ENCODE results near the gene PCSK2. TPM values are rescaled to one million over a fixed set of nuclear protein-coding genes. Genes with fewer than 3 reads are reported as not detected.

The PCSK2 gene
- total RNA-seq, 1 donor from 2014 or later, result 28.7 TPM

GRCh38 chr20:17369506-17369905 is 142.7 kb downstream of the PCSK2 start:
- DNase-seq, result no peak
- no peaks in the 10 kb centered on the region for H3K36me3 Mint-ChIP-seq (ENCODE audit: unreplicated experiment)
- H3K4me1 Mint-ChIP-seq (ENCODE audit: low read depth, unreplicated experiment), result peaks cover 6% of the 10 kb centered on the region
- H3K4me3 Mint-ChIP-seq (ENCODE audit: unreplicated experiment), result no peak overlapping the region
- no peak overlapping the region for H3K27ac Mint-ChIP-seq (ENCODE audit: unreplicated experiment)
- no peaks in the 10 kb centered on the region for H3K9me3 Mint-ChIP-seq (ENCODE audit: unreplicated experiment)
- TF ChIP-seq CTCF (IDR thresholded peaks at IDR 0.05; ENCODE audit: partially characterized antibody, unreplicated experiment), result no peak
- H3K27me3 Mint-ChIP-seq (ENCODE audit: unreplicated experiment), result peaks cover 5% of the 10 kb centered on the region

- no peak overlapping the region for H3K27ac Mint-ChIP-seq (ENCODE audit: unreplicated experiment)
- H3K4me1 Mint-ChIP-seq (ENCODE audit: low read depth, unreplicated experiment), result peaks cover 15% of the 10 kb centered on the region
- H3K4me3 Mint-ChIP-seq (ENCODE audit: unreplicated experiment), result no peak overlapping the region
These were observed 146.1 kb downstream of the PCSK2 start for GRCh38 chr20:17372806-17373440.

GRCh38 chr20:17374086-17374485 is 147.2 kb downstream of the PCSK2 start:
- TF ChIP-seq CTCF (IDR thresholded peaks at IDR 0.05; ENCODE audit: partially characterized antibody, unreplicated experiment), result no peak
- H3K36me3 Mint-ChIP-seq (ENCODE audit: unreplicated experiment), result no peaks in the 10 kb centered on the region
- peaks cover 6% of the 10 kb centered on the region for H3K27me3 Mint-ChIP-seq (ENCODE audit: unreplicated experiment)
- H3K27ac Mint-ChIP-seq (ENCODE audit: unreplicated experiment), result no peak overlapping the region
- no peak overlapping the region for H3K4me3 Mint-ChIP-seq (ENCODE audit: unreplicated experiment)
- no peak for DNase-seq
- peaks cover 19% of the 10 kb centered on the region for H3K4me1 Mint-ChIP-seq (ENCODE audit: low read depth, unreplicated experiment)
- H3K9me3 Mint-ChIP-seq (ENCODE audit: unreplicated experiment), result peaks cover 4% of the 10 kb centered on the region

More at GRCh38 chr20:17372806-17373440, 146.1 kb downstream of the PCSK2 start:
- Mint-ChIP-seq H3K27me3 (ENCODE audit: unreplicated experiment) (peaks cover 5% of the 10 kb centered on the region), H3K36me3 (ENCODE audit: unreplicated experiment) (no peaks in the 10 kb centered on the region), H3K9me3 (ENCODE audit: unreplicated experiment) (peaks cover 4% of the 10 kb centered on the region)
- DNase-seq, result no peak
- no peak for TF ChIP-seq CTCF (IDR thresholded peaks at IDR 0.05; ENCODE audit: partially characterized antibody, unreplicated experiment)

GRCh38 chr20:17376031-17376430 is 149.2 kb downstream of the PCSK2 start:
- Mint-ChIP-seq H3K4me3 (ENCODE audit: unreplicated experiment) (no peak overlapping the region), H3K27me3 (ENCODE audit: unreplicated experiment) (peaks cover 5% of the 10 kb centered on the region), H3K36me3 (ENCODE audit: unreplicated experiment) (no peaks in the 10 kb centered on the region), H3K9me3 (ENCODE audit: unreplicated experiment) (peaks cover 4% of the 10 kb centered on the region), H3K4me1 (ENCODE audit: low read depth, unreplicated experiment) (peaks cover 23% of the 10 kb centered on the region), H3K27ac (ENCODE audit: unreplicated experiment) (no peak overlapping the region)
- TF ChIP-seq CTCF (IDR thresholded peaks at IDR 0.05; ENCODE audit: partially characterized antibody, unreplicated experiment), result no peak
- DNase-seq, result no peak

- Mint-ChIP-seq H3K9me3 (ENCODE audit: unreplicated experiment) (peaks cover 4% of the 10 kb centered on the region), H3K27me3 (ENCODE audit: unreplicated experiment) (peaks cover 5% of the 10 kb centered on the region), H3K4me1 (ENCODE audit: low read depth, unreplicated experiment) (peaks cover 25% of the 10 kb centered on the region), H3K4me3 (ENCODE audit: unreplicated experiment) (no peak overlapping the region), H3K36me3 (ENCODE audit: unreplicated experiment) (no peaks in the 10 kb centered on the region), H3K27ac (ENCODE audit: unreplicated experiment) (peak overlapping the region; percentile 56)
- TF ChIP-seq CTCF (IDR thresholded peaks at IDR 0.05; ENCODE audit: partially characterized antibody, unreplicated experiment), result no peak
- DNase-seq, result peak; percentile 30
These were observed 150.4 kb downstream of the PCSK2 start for GRCh38 chr20:17377231-17377630.

Data from glutamatergic neuron (in vitro differentiated cells).